Neural cell (in vitro differentiated cells): ENCODE results near the gene DOCK2.

ENCODE experiments used
- POLR2AphosphoS5 ChIP-seq: IDR thresholded peaks from 2 replicates; pipeline ENCODE4 v1.6.1; 2012
- RAD21 ChIP-seq: fragments of 450-650 bp; conservative IDR thresholded peaks from 2 replicates; pipeline ENCODE4 v1.6.1; 2014; ENCODE audit warnings: antibody characterized with exemption, mild to moderate bottlenecking, moderate library complexity
- SMC3 ChIP-seq: fragments of 450-650 bp; conservative IDR thresholded peaks from 2 replicates; pipeline ENCODE4 v1.6.1; 2014; ENCODE audit warnings: antibody characterized with exemption, mild to moderate bottlenecking, moderate library complexity; ENCODE audit not compliant: poor library complexity
- TAF1 ChIP-seq: IDR thresholded peaks from 2 replicates; pipeline ENCODE4 v1.6.1; 2012; ENCODE audit warnings: low read depth
- TF ChIP-seq, protein P1 (sequence below): fragments of 450-650 bp; IDR thresholded peaks from 2 replicates; pipeline ENCODE4 v1.5.1; 2014; ENCODE audit warnings: antibody characterized with exemption, mild to moderate bottlenecking, moderate library complexity; ENCODE audit not compliant: poor library complexity, severe bottlenecking
- TF ChIP-seq, protein P2 (sequence below): IDR thresholded peaks from 2 replicates; pipeline ENCODE4 v1.6.1; 2012; ENCODE audit warnings: borderline replicate concordance

DNA sequence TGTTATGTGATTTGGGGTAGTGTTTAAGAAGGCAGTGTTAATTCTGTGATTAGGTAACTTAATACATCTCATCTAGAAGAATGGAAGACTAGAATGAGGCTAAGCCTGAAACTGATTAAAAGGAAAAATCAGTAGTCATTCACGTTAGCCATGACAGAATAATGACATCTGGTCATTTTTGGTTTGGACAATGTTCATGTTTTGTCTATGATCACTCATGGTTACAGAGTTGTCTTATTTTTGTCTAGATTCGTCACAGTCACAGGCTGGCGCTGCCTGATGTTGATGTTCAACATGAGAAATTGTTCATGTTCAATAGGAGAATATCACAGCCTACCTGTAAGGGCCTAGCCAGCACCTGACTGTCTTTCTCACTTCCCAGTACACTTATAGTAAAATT, 9.5 kb upstream of the DOCK2 start:
- no peak for TF ChIP-seq POLR2AphosphoS5
- TF ChIP-seq, protein P1, sequence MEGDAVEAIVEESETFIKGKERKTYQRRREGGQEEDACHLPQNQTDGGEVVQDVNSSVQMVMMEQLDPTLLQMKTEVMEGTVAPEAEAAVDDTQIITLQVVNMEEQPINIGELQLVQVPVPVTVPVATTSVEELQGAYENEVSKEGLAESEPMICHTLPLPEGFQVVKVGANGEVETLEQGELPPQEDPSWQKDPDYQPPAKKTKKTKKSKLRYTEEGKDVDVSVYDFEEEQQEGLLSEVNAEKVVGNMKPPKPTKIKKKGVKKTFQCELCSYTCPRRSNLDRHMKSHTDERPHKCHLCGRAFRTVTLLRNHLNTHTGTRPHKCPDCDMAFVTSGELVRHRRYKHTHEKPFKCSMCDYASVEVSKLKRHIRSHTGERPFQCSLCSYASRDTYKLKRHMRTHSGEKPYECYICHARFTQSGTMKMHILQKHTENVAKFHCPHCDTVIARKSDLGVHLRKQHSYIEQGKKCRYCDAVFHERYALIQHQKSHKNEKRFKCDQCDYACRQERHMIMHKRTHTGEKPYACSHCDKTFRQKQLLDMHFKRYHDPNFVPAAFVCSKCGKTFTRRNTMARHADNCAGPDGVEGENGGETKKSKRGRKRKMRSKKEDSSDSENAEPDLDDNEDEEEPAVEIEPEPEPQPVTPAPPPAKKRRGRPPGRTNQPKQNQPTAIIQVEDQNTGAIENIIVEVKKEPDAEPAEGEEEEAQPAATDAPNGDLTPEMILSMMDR = no peak
- TF ChIP-seq TAF1 = no peak
- no peak for TF ChIP-seq SMC3
- TF ChIP-seq RAD21 = no peak
- TF ChIP-seq, protein P2, sequence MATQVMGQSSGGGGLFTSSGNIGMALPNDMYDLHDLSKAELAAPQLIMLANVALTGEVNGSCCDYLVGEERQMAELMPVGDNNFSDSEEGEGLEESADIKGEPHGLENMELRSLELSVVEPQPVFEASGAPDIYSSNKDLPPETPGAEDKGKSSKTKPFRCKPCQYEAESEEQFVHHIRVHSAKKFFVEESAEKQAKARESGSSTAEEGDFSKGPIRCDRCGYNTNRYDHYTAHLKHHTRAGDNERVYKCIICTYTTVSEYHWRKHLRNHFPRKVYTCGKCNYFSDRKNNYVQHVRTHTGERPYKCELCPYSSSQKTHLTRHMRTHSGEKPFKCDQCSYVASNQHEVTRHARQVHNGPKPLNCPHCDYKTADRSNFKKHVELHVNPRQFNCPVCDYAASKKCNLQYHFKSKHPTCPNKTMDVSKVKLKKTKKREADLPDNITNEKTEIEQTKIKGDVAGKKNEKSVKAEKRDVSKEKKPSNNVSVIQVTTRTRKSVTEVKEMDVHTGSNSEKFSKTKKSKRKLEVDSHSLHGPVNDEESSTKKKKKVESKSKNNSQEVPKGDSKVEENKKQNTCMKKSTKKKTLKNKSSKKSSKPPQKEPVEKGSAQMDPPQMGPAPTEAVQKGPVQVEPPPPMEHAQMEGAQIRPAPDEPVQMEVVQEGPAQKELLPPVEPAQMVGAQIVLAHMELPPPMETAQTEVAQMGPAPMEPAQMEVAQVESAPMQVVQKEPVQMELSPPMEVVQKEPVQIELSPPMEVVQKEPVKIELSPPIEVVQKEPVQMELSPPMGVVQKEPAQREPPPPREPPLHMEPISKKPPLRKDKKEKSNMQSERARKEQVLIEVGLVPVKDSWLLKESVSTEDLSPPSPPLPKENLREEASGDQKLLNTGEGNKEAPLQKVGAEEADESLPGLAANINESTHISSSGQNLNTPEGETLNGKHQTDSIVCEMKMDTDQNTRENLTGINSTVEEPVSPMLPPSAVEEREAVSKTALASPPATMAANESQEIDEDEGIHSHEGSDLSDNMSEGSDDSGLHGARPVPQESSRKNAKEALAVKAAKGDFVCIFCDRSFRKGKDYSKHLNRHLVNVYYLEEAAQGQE = no peak
